ENCODE data around the gene OLFM1.

OLFM1 gene

DNA sequence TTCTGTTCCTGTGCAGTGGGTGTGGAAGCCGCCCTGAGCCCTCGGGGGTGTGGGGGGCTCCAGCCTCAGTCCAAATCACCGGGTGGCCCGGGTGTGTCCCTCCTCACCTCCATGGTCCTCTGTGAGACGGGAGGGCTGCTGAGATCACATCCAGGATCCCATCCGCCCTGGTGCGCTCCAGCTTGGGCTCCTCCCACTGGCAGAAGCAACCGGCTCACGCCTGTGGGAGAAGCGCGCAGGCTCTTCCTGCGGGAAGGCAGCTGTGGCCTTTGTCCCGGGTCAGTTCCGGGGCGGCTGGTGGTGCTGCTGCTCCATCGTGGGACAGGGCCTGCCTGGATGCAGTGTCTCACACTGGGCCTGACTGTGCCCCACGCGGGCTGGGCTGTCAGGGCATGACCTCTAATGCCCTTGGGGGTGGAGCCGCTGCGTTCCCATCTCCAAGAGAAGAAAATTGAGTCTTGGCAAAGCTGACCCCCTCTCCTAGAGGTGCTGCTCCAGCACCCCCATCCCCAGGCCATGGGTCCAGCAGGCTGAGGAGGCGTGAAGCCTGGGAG lies 18.5 kb downstream of the OLFM1 start:
- TF ChIP-seq POLR2AphosphoS5 (IDR thresholded peaks at IDR 0.05; ENCODE audit: low read depth, low read length), result no peak
- no peak for TF ChIP-seq SIN3A (IDR thresholded peaks at IDR 0.05; ENCODE audit: borderline replicate concordance, insufficient read depth, low read length)
- TF ChIP-seq TAF1 (IDR thresholded peaks at IDR 0.05; ENCODE audit: borderline replicate concordance, insufficient read depth, low read length), result no peak
- no peak for TF ChIP-seq FOXP2 (optimal IDR thresholded peaks at IDR 0.05; ENCODE audit: borderline replicate concordance, extremely low read depth, extremely low read length, insufficient read depth)
- TF ChIP-seq, protein P1, sequence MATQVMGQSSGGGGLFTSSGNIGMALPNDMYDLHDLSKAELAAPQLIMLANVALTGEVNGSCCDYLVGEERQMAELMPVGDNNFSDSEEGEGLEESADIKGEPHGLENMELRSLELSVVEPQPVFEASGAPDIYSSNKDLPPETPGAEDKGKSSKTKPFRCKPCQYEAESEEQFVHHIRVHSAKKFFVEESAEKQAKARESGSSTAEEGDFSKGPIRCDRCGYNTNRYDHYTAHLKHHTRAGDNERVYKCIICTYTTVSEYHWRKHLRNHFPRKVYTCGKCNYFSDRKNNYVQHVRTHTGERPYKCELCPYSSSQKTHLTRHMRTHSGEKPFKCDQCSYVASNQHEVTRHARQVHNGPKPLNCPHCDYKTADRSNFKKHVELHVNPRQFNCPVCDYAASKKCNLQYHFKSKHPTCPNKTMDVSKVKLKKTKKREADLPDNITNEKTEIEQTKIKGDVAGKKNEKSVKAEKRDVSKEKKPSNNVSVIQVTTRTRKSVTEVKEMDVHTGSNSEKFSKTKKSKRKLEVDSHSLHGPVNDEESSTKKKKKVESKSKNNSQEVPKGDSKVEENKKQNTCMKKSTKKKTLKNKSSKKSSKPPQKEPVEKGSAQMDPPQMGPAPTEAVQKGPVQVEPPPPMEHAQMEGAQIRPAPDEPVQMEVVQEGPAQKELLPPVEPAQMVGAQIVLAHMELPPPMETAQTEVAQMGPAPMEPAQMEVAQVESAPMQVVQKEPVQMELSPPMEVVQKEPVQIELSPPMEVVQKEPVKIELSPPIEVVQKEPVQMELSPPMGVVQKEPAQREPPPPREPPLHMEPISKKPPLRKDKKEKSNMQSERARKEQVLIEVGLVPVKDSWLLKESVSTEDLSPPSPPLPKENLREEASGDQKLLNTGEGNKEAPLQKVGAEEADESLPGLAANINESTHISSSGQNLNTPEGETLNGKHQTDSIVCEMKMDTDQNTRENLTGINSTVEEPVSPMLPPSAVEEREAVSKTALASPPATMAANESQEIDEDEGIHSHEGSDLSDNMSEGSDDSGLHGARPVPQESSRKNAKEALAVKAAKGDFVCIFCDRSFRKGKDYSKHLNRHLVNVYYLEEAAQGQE (IDR thresholded peaks at IDR 0.05; ENCODE audit: insufficient read depth in 1 of 2, low read depth in 2 of 2, low read length in 2 of 2), result no peak

DNA sequence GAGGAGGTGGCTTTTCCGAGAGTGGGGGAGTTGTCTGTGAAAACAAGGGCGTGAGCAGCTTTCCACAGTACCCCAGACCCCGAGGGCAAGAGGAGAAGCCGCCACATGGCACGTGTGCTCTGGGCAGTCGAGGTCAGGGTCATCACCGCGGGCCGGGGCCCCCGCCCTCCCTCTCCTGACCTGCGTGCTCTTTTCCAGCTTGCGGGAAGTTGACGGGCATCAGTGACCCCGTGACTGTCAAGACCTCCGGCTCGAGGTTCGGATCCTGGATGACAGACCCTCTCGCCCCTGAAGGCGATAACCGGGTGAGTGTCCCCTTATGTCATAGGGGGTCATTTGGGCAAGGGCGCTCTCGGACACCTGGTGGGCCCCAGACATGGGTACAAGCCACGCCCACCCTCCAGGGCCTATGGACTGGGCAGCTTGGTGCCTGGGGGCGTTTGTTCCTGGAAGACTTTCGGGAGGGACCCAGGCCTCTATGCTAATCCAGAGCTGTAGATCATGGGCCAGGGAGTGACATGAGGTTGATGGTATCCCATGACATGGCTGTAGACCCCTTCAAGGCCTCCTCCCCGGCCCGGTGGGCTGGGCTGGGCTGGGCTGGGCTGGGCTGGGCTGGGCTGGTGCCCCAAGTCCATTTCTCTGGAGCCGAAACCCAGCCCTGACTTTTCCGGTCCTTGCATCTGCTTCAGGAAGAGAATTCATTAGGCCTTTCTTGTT lies 19.2 kb downstream of the OLFM1 start:
- TF ChIP-seq TAF1 (IDR thresholded peaks at IDR 0.05; ENCODE audit: borderline replicate concordance, insufficient read depth, low read length) (no peak), SIN3A (IDR thresholded peaks at IDR 0.05; ENCODE audit: borderline replicate concordance, insufficient read depth, low read length) (no peak), POLR2AphosphoS5 (IDR thresholded peaks at IDR 0.05; ENCODE audit: low read depth, low read length) (no peak), FOXP2 (optimal IDR thresholded peaks at IDR 0.05; ENCODE audit: borderline replicate concordance, extremely low read depth, extremely low read length, insufficient read depth) (no peak)
- TF ChIP-seq, protein P1 (IDR thresholded peaks at IDR 0.05; ENCODE audit: insufficient read depth in 1 of 2, low read depth in 2 of 2, low read length in 2 of 2), result no peak

DNA sequence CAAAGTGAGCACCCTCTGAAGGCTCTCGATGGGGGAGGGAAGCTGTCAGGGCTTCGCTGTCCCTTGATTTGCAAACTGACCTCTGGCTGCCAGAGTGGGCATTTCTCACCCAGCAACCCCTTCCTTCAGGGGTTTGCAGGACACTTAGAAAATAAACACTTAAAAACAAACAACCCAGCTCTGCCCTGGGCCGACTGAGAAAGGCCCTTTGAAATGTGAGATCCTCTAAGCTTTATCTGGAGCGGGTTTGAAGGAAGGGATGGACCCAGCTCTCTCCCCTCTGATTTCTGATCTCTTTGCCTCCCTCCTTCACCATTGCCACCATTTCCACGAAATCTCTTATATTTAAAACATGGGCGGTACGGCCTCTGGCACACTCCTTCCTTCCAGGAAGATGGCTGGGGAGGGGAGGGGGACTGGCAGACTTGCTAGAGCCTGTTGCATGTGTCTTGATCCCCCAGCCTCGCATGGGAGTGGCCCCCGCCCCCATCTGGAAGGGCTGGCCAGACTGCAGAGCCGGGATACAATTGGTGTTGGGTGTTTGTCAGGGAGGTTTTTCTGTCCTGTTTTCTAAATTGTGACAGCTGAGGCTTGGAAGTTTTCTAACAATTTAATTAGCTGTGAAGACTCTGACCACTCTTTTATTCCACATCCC lies 20.2 kb downstream of the OLFM1 start:
- no peak for TF ChIP-seq SIN3A (IDR thresholded peaks at IDR 0.05; ENCODE audit: borderline replicate concordance, insufficient read depth, low read length)
- TF ChIP-seq TAF1 (IDR thresholded peaks at IDR 0.05; ENCODE audit: borderline replicate concordance, insufficient read depth, low read length), result no peak
- TF ChIP-seq FOXP2 (optimal IDR thresholded peaks at IDR 0.05; ENCODE audit: borderline replicate concordance, extremely low read depth, extremely low read length, insufficient read depth), result no peak
- TF ChIP-seq, protein P1 (IDR thresholded peaks at IDR 0.05; ENCODE audit: insufficient read depth in 1 of 2, low read depth in 2 of 2, low read length in 2 of 2), result no peak
- TF ChIP-seq POLR2AphosphoS5 (IDR thresholded peaks at IDR 0.05; ENCODE audit: low read depth, low read length), result no peak

DNA sequence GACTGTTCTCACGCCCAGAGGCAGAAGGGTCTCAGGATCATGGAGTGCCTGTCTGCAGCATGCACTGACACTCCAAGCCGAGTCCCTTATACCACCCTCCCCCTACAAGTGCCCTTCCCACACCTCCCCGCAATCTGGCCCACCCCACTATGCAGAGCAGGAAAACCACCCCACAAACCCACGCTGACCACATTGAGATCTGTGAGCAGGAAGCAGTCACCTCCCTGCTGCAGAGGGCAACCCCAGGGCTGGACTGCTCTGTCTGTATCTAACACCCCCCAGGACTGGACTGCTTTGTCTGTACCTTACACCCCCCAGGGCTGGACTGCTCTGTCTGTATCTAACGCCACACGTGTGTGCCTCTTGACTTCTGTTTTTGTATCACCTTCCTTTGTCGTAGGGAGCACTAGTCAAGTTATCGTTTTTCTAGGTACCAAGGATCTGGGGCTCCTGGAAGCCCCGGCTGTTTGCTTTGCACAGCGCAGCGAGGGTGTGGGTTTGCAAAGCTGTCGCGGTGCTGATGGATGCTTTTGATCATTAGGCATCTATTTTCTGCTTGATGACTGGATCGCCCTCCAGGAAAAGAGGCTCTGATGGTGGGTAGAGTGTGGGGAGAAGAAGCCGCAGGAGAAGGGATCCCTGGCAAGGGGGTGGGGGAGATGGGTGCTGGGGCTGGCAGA lies 21.5 kb downstream of the OLFM1 start:
- no peak for TF ChIP-seq TAF1 (IDR thresholded peaks at IDR 0.05; ENCODE audit: borderline replicate concordance, insufficient read depth, low read length)
- no peak for TF ChIP-seq FOXP2 (optimal IDR thresholded peaks at IDR 0.05; ENCODE audit: borderline replicate concordance, extremely low read depth, extremely low read length, insufficient read depth)

DNA sequence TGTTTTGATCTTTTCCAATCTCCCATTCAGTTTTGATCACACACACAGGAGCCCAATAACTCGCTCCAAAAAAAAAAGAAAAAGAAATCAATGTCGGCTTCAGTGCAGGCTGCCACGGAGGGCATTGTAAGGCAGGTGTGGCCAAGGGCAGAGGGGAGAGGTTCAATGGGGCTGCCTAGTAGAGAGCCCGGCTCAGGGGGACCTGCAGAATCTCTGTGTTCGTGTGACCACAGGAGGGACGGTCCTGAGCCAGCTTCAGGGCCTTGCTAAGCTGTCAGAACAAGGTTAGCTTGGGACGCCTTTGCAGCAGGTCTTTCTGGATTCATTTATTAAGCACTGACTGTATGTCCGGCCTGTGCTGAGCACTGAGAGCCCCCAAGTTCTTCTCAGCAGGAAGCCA lies 22.2 kb downstream of the OLFM1 start:
- no peak for TF ChIP-seq SIN3A (IDR thresholded peaks at IDR 0.05; ENCODE audit: borderline replicate concordance, insufficient read depth, low read length)
- no peak for TF ChIP-seq FOXP2 (optimal IDR thresholded peaks at IDR 0.05; ENCODE audit: borderline replicate concordance, extremely low read depth, extremely low read length, insufficient read depth)
- TF ChIP-seq, protein P1 (IDR thresholded peaks at IDR 0.05; ENCODE audit: insufficient read depth in 1 of 2, low read depth in 2 of 2, low read length in 2 of 2), result no peak
- TF ChIP-seq TAF1 (IDR thresholded peaks at IDR 0.05; ENCODE audit: borderline replicate concordance, insufficient read depth, low read length), result no peak
- TF ChIP-seq POLR2AphosphoS5 (IDR thresholded peaks at IDR 0.05; ENCODE audit: low read depth, low read length), result no peak

Measured in PFSK-1 (cell line).